HG02870 (cell line): ENCODE measurements around the gene NGB.

ENCODE experiments used
- ATAC-seq: cut with Tn5 transposase; IDR thresholded peaks from one replicate; pipeline ENCODE4 v1.9.1; 2021; ENCODE audit warnings: mild to moderate bottlenecking, moderate library complexity; ENCODE audit not compliant: unreplicated experiment

NGB gene

GRCh38 chr14:77238996-77239395 is 32.0 kb downstream of the NGB start:
- no peak for ATAC-seq

- ATAC-seq: no peak
Measured at GRCh38 chr14:77238356-77238755, 32.6 kb downstream of the NGB start.

- ATAC-seq: no peak
Measured at GRCh38 chr14:77236814-77237213, 34.2 kb downstream of the NGB start.

GRCh38 chr14:77231721-77232120 is 39.3 kb downstream of the NGB start:
- ATAC-seq: no peak

- no peak for ATAC-seq
Measured at GRCh38 chr14:77230914-77231313, 40.1 kb downstream of the NGB start.

GRCh38 chr14:77228056-77228455 is 43.0 kb downstream of the NGB start:
- no peak for ATAC-seq

- ATAC-seq: no peak
Measured at GRCh38 chr14:77225892-77226557, 45.0 kb downstream of the NGB start.

- no peak for ATAC-seq
Measured at GRCh38 chr14:77225254-77225653, 45.8 kb downstream of the NGB start.

- ATAC-seq: no peak
Measured at GRCh38 chr14:77224212-77224611, 46.8 kb downstream of the NGB start.

- no peak for ATAC-seq
Measured at GRCh38 chr14:77222546-77223225, 48.3 kb downstream of the NGB start.

GRCh38 chr14:77221241-77221871 is 49.6 kb downstream of the NGB start:
- ATAC-seq: no peak

GRCh38 chr14:77220246-77221017 is 50.6 kb downstream of the NGB start:
- no peak for ATAC-seq

GRCh38 chr14:77219591-77219990 is 51.4 kb downstream of the NGB start:
- no peak for ATAC-seq

- ATAC-seq: no peak
Measured at GRCh38 chr14:77217551-77217950, 53.5 kb downstream of the NGB start.
